IPS-15b (cell line): Measurements from ENCODE around the gene MYL11.

Experiments
- H3K27me3 ChIP-seq: one replicate; pipeline ENCODE4 v1.6.1; 2013; ENCODE audit warnings: low read length; ENCODE audit not compliant: control insufficient read depth, insufficient read depth
- H3K36me3 ChIP-seq: one replicate; pipeline ENCODE4 v1.6.1; 2013; ENCODE audit warnings: low read length; ENCODE audit not compliant: control insufficient read depth, insufficient read depth
- H3K4me1 ChIP-seq: one replicate; pipeline ENCODE4 v1.6.1; 2013; ENCODE audit warnings: mild to moderate bottlenecking, low read length; ENCODE audit not compliant: control insufficient read depth, insufficient read depth
- H3K4me3 ChIP-seq: one replicate; pipeline ENCODE4 v1.5.1; 2013; ENCODE audit warnings: low read depth, low read length
- H3K9ac ChIP-seq: one replicate; pipeline ENCODE4 v1.6.1; 2013; ENCODE audit warnings: low read depth, mild to moderate bottlenecking, low read length
- H3K9me3 ChIP-seq: one replicate; pipeline ENCODE4 v1.6.1; 2013; ENCODE audit warnings: mild to moderate bottlenecking, low read length; ENCODE audit not compliant: control insufficient read depth, insufficient read depth

MYL11 gene

GRCh38 chr16:30356401-30357084 lies 18.1 kb upstream of the MYL11 start:
- Histone ChIP-seq H3K9ac (peak overlapping the region; percentile 97), H3K36me3 (peaks cover 28% of the 10 kb centered on the region), H3K4me1 (peaks cover 6% of the 10 kb centered on the region), H3K9me3 (no peaks in the 10 kb centered on the region), H3K27me3 (no peaks in the 10 kb centered on the region), H3K4me3 (peak overlapping the region; percentile 79)

GRCh38 chr16:30357085-30357714 lies 17.4 kb upstream of the MYL11 start:
- H3K9ac ChIP-seq: no peak overlapping the region
- no peaks in the 10 kb centered on the region for H3K27me3 ChIP-seq
- peaks cover 6% of the 10 kb centered on the region for H3K4me1 ChIP-seq
- no peaks in the 10 kb centered on the region for H3K9me3 ChIP-seq
- H3K4me3 ChIP-seq: no peak overlapping the region
- peaks cover 23% of the 10 kb centered on the region for H3K36me3 ChIP-seq

GRCh38 chr16:30357715-30358576 lies 16.7 kb upstream of the MYL11 start:
- Histone ChIP-seq H3K27me3 (no peaks in the 10 kb centered on the region), H3K36me3 (peaks cover 16% of the 10 kb centered on the region), H3K9ac (peak overlapping the region; percentile 37), H3K4me1 (peaks cover 6% of the 10 kb centered on the region), H3K4me3 (no peak overlapping the region), H3K9me3 (no peaks in the 10 kb centered on the region)

GRCh38 chr16:30358577-30358936 lies 16.0 kb upstream of the MYL11 start:
- Histone ChIP-seq H3K36me3 (peaks cover 10% of the 10 kb centered on the region), H3K9ac (peak overlapping the region; percentile 37), H3K9me3 (no peaks in the 10 kb centered on the region), H3K4me3 (no peak overlapping the region), H3K27me3 (no peaks in the 10 kb centered on the region), H3K4me1 (peaks cover 6% of the 10 kb centered on the region)

GRCh38 chr16:30358990-30359870 lies 15.4 kb upstream of the MYL11 start:
- Histone ChIP-seq H3K36me3 (peaks cover 10% of the 10 kb centered on the region), H3K27me3 (no peaks in the 10 kb centered on the region), H3K4me1 (peaks cover 6% of the 10 kb centered on the region), H3K9me3 (no peaks in the 10 kb centered on the region), H3K4me3 (no peak overlapping the region), H3K9ac (no peak overlapping the region)

- Histone ChIP-seq H3K4me1 (peaks cover 6% of the 10 kb centered on the region), H3K9ac (peak overlapping the region; percentile 24), H3K9me3 (no peaks in the 10 kb centered on the region), H3K4me3 (no peak overlapping the region), H3K36me3 (peaks cover 10% of the 10 kb centered on the region), H3K27me3 (no peaks in the 10 kb centered on the region)
These were observed 14.8 kb upstream of the MYL11 start for GRCh38 chr16:30359871-30360170.

GRCh38 chr16:30361180-30361579 lies 13.4 kb upstream of the MYL11 start:
- H3K27me3 ChIP-seq: no peaks in the 10 kb centered on the region
- peaks cover 4% of the 10 kb centered on the region for H3K4me1 ChIP-seq
- H3K36me3 ChIP-seq: peaks cover 10% of the 10 kb centered on the region
- H3K9ac ChIP-seq: no peak overlapping the region
- no peak overlapping the region for H3K4me3 ChIP-seq
- H3K9me3 ChIP-seq: no peaks in the 10 kb centered on the region

GRCh38 chr16:30365200-30365599 lies 9.4 kb upstream of the MYL11 start:
- H3K9me3 ChIP-seq: no peaks in the 10 kb centered on the region
- H3K4me3 ChIP-seq: no peak overlapping the region
- H3K27me3 ChIP-seq: no peaks in the 10 kb centered on the region
- no peaks in the 10 kb centered on the region for H3K36me3 ChIP-seq
- peaks cover under 1% of the 10 kb centered on the region for H3K4me1 ChIP-seq
- no peak overlapping the region for H3K9ac ChIP-seq

GRCh38 chr16:30366511-30366910 lies 8.1 kb upstream of the MYL11 start:
- Histone ChIP-seq H3K27me3 (no peaks in the 10 kb centered on the region), H3K9me3 (no peaks in the 10 kb centered on the region), H3K4me1 (no peaks in the 10 kb centered on the region), H3K36me3 (no peaks in the 10 kb centered on the region), H3K9ac (no peak overlapping the region), H3K4me3 (no peak overlapping the region)

- Histone ChIP-seq H3K4me3 (peak overlapping the region; percentile 6), H3K4me1 (no peaks in the 10 kb centered on the region), H3K9me3 (no peaks in the 10 kb centered on the region), H3K27me3 (no peaks in the 10 kb centered on the region), H3K9ac (peak overlapping the region; percentile 3), H3K36me3 (no peaks in the 10 kb centered on the region)
These were observed 7.1 kb upstream of the MYL11 start for GRCh38 chr16:30367349-30368009.
